PC-3 (cell line): Measurements from ENCODE around the gene TMEM164. TPM values are rescaled to one million over a fixed set of nuclear protein-coding genes. Genes with fewer than 3 reads are reported as not detected.
A peak's percentile ranks its signal among the peaks of the same experiment; 100 is the strongest.

Experiments used
- ATAC-seq: fragments of 200-7000 bp; cut with Tn5 transposase; 2 replicates; pipeline ENCODE4 v1.9.1; 2020; ENCODE audit warnings: mild to moderate bottlenecking, moderate library complexity
- BruUV-seq: library from RNA; stranded (reverse); fragments of 400-500 nt; replicated peaks from 2 replicates; lab custom pipeline; 2021; lab: Mats Ljungman, UMichigan
- CTCF ChIA-PET: fragments of 300-600 bp; sonication (Branson Sonifier 250); formaldehyde crosslinking; loops from one replicate; lab custom pipeline; 2022; ENCODE audit warnings: antibody characterized with exemption; lab: Charles Lee
- POLR2A ChIA-PET: fragments of 300-600 bp; sonication (Branson Sonifier 250); formaldehyde crosslinking; loops from one replicate; lab custom pipeline; 2022; ENCODE audit warnings: antibody characterized with exemption; ENCODE audit not compliant: unreplicated experiment; lab: Charles Lee
- DNase-seq: peaks from one replicate; pipeline ENCODE4 v3.0.0-alpha.2; 2015
- H2AFZ ChIP-seq: fragments of 300-600 bp; sonication (generic); 2 replicates; pipeline ENCODE4 v1.6.0; 2016; ENCODE audit warnings: antibody characterized with exemption, low read length
- H3F3A ChIP-seq: fragments of 300-600 bp; sonication (generic); one replicate; pipeline ENCODE4 v1.6.0; 2017; ENCODE audit warnings: antibody characterized with exemption, low read length, control low read depth, mild to moderate bottlenecking; ENCODE audit not compliant: unreplicated experiment
- H3K27ac ChIP-seq: fragments of 300-600 bp; sonication (generic); 2 replicates; pipeline ENCODE4 v1.5.1; 2016; ENCODE audit warnings: mild to moderate bottlenecking, low read length
- H3K27me3 ChIP-seq: fragments of 300-600 bp; sonication (generic); 2 replicates; pipeline ENCODE4 v1.6.1; 2016; ENCODE audit warnings: low read length, mixed read lengths
- H3K36me3 ChIP-seq: fragments of 300-600 bp; sonication (generic); 2 replicates; pipeline ENCODE4 v1.6.1; 2016; ENCODE audit warnings: low read depth, mixed run types, low read length, mixed read lengths
- H3K4me1 ChIP-seq: fragments of 300-600 bp; sonication (generic); 2 replicates; pipeline ENCODE4 v1.5.1; 2016; ENCODE audit warnings: low read length; ENCODE audit not compliant: insufficient read depth
- H3K4me2 ChIP-seq: fragments of 300-600 bp; sonication (generic); 2 replicates; pipeline ENCODE4 v1.6.0; 2016; ENCODE audit warnings: low read length
- H3K4me3 ChIP-seq: fragments of 300-600 bp; sonication (generic); 2 replicates; pipeline ENCODE4 v1.5.1; 2016; ENCODE audit warnings: mild to moderate bottlenecking, low read length, mixed read lengths
- H3K79me2 ChIP-seq: fragments of 300-600 bp; sonication (generic); 2 replicates; pipeline ENCODE4 v1.6.1; 2017; ENCODE audit warnings: low read length, mixed read lengths
- H3K9ac ChIP-seq: fragments of 300-600 bp; sonication (generic); 2 replicates; pipeline ENCODE4 v1.6.0; 2016; ENCODE audit warnings: mild to moderate bottlenecking, low read length
- H3K9me2 ChIP-seq: fragments of 300-600 bp; sonication (generic); replicated peaks from 2 replicates; pipeline ENCODE4 v1.6.1; 2016; ENCODE audit warnings: mixed run types, low read length, mixed read lengths
- H3K9me3 ChIP-seq: fragments of 300-600 bp; sonication (generic); 2 replicates; pipeline ENCODE4 v1.6.1; 2016; ENCODE audit warnings: low read length, mixed read lengths
- H4K20me1 ChIP-seq: fragments of 300-600 bp; sonication (generic); 2 replicates; pipeline ENCODE4 v1.6.1; 2016; ENCODE audit warnings: low read length, mixed read lengths
- EZH2 ChIP-seq: fragments of 300-600 bp; sonication (generic); IDR thresholded peaks from one replicate; pipeline ENCODE4 v1.6.1; 2017; ENCODE audit warnings: antibody characterized with exemption, mild to moderate bottlenecking, low read length; ENCODE audit not compliant: unreplicated experiment
- EZH2phosphoT487 ChIP-seq: fragments of 300-600 bp; sonication (generic); IDR thresholded peaks from 2 replicates; pipeline ENCODE4 v1.6.1; 2018; ENCODE audit warnings: mild to moderate bottlenecking, antibody characterized with exemption, low read length, borderline replicate concordance
- intact Hi-C: fragments of 100-400 bp; cut with micrococcal nuclease; formaldehyde crosslinking; loops from 2 replicates; pipeline ENCODE4 v1.9.0; 2023
- total RNA-seq: library from RNA; depleted of rRNA; stranded (reverse); fragments of >200 nt; gene quantifications from 2 replicates; pipeline ENCODE4 v1.2.3, GENCODE V29; 2014
- TF ChIP-seq, protein P1 (sequence below): fragments of 300-600 bp; sonication (generic); conservative IDR thresholded peaks from 2 replicates; pipeline ENCODE4 v1.5.1; 2017; ENCODE audit warnings: antibody characterized with exemption, low read depth, mild to moderate bottlenecking, low read length

Gene TMEM164
- total RNA-seq, 1 experiment from 2014 or later = 26.6 TPM

DNA sequence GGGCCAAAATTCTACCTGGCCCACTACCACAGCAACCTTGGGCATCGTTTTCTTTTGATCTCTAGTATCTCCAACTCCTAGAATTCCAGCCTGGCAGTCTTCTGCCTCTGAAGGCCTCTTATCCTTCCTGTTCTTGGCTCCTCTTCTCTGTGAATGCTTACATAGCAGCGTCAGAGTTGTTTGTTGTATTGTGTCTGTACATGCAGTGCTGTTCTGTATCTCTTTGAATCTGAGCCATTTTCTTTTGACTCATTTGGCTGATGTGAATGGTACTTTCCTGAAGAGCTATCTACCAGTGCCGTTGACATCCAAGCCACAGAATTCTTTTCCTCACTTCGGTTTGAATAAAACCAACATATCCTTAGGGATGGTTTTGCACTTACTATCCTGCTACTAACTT, 79.2 kb downstream of the TMEM164 start:
- no peak overlapping the region; the same call in 1 of the 2 replicates for H3K9ac ChIP-seq
- H3K27ac ChIP-seq = peak overlapping the region; percentile 71
- peaks cover 8% of the 10 kb centered on the region for H3F3A ChIP-seq
- H2AFZ ChIP-seq = no peak overlapping the region
- H3K36me3 ChIP-seq = no peaks in the 10 kb centered on the region
- no peak overlapping the region for H3K4me3 ChIP-seq
- H3K27me3 ChIP-seq = no peaks in the 10 kb centered on the region
- H3K4me2 ChIP-seq = peak overlapping the region; percentile 41
- ATAC-seq (peak; percentile 65), DNase-seq (peak; percentile 67)
- no peaks in the 10 kb centered on the region for H3K9me3 ChIP-seq
- CTCF ChIA-PET = no interaction called here
- TF ChIP-seq, protein P1, sequence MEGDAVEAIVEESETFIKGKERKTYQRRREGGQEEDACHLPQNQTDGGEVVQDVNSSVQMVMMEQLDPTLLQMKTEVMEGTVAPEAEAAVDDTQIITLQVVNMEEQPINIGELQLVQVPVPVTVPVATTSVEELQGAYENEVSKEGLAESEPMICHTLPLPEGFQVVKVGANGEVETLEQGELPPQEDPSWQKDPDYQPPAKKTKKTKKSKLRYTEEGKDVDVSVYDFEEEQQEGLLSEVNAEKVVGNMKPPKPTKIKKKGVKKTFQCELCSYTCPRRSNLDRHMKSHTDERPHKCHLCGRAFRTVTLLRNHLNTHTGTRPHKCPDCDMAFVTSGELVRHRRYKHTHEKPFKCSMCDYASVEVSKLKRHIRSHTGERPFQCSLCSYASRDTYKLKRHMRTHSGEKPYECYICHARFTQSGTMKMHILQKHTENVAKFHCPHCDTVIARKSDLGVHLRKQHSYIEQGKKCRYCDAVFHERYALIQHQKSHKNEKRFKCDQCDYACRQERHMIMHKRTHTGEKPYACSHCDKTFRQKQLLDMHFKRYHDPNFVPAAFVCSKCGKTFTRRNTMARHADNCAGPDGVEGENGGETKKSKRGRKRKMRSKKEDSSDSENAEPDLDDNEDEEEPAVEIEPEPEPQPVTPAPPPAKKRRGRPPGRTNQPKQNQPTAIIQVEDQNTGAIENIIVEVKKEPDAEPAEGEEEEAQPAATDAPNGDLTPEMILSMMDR = no peak
- TF ChIP-seq EZH2 (no peak), EZH2phosphoT487 (no peak)
- H4K20me1 ChIP-seq = no peaks in the 10 kb centered on the region
- POLR2A ChIA-PET = no interaction called here
- peaks cover 35% of the 10 kb centered on the region for H3K4me1 ChIP-seq
- intact Hi-C loops = loop anchor here (1.0 kb wide), 1 partner anchor 56 kb away; no protein-coding TSS in a partner anchor
- H3K9me2 ChIP-seq = no peaks in the 10 kb centered on the region
- no TSS peak for BruUV-seq
- no peaks in the 10 kb centered on the region for H3K79me2 ChIP-seq

DNA sequence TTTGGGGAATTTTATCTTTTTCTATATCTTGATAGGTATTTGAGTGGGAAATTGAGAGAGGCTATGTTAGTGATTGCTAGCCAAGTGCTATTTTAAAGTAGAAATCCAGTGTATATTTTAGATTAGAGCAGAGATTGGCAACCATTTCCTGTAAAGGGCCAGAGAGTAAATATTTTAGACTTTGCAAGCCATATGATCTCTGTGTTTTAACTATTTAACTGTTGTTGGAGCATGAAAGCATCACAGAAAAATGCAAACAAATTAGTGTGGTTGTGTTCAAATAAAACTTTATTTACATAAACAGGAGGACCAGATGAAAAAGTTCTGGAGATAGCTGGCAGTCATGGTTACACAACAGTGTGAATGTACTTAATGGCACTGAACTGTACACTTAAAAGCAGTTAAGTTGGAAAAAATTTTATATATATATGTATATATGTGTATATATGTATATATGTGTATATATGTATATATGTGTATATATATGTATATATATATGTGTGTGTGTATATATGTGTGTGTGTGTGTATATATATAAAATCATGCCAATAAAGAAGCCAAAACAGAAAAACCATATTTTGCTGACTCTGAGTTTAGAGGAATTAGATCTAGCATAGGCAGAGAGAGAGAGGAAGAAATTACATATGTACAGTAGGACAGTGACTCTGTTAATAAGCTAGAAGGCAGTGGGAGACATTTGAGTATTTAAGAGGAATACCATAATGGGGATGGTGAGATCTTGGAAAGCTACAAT, 83.4 kb downstream of the TMEM164 start:
- TF ChIP-seq, protein P1 = no peak
- Histone ChIP-seq H3K27me3 (no peaks in the 10 kb centered on the region), H3K27ac (peak overlapping the region; percentile 100), H3K9me3 (no peaks in the 10 kb centered on the region), H4K20me1 (no peaks in the 10 kb centered on the region), H3K9me2 (no peaks in the 10 kb centered on the region), H3K36me3 (no peaks in the 10 kb centered on the region), H3K4me1 (peaks cover 50% of the 10 kb centered on the region), H2AFZ (no peak overlapping the region), H3K9ac (peak overlapping the region; percentile 94), H3F3A (peaks cover 14% of the 10 kb centered on the region), H3K79me2 (peaks cover 7% of the 10 kb centered on the region; the same call in 1 of the 2 replicates), H3K4me3 (peak overlapping the region; percentile 59; the same call in 1 of the 2 replicates), H3K4me2 (peak overlapping the region; percentile 88)
- DNase-seq (peak; percentile 73), ATAC-seq (0 out of 2 replicates have a peak, but pooled peaks have one; percentile 2)
- no TSS peak for BruUV-seq
- intact Hi-C loops = loop anchor here (5.0 kb wide), 1 partner anchor 134 kb away; no protein-coding TSS in a partner anchor
- POLR2A ChIA-PET = interaction anchor here (0.8 kb wide), 1 partner anchor 49 kb away, joined by 6 read pairs; no protein-coding TSS in a partner anchor
- CTCF ChIA-PET = interaction anchor here (0.6 kb wide), 1 partner anchor 329 kb away, joined by 4 read pairs; no protein-coding TSS in a partner anchor
